Progenitor cell of endocrine pancreas (in vitro differentiated cells): ENCODE results near the gene MRPL10. TPM values are rescaled to one million over a fixed set of nuclear protein-coding genes. Genes with fewer than 3 reads are reported as not detected.

Experiments used
- DNase-seq: peaks from one replicate; pipeline ENCODE4 v3.0.0; 2021; ENCODE audit warnings: low spot score; ENCODE audit not compliant: unreplicated experiment
- H3K27ac Mint-ChIP-seq: 2 replicates; pipeline ENCODE4 v1.8.0; 2021; ENCODE audit warnings: mild to moderate bottlenecking, moderate library complexity, mixed read lengths
- H3K27me3 Mint-ChIP-seq: 2 replicates; pipeline ENCODE4 v1.8.0; 2021; ENCODE audit warnings: mixed read lengths
- H3K36me3 Mint-ChIP-seq: 2 replicates; pipeline ENCODE4 v1.8.0; 2022; ENCODE audit warnings: mixed read lengths; ENCODE audit not compliant: insufficient read depth
- H3K4me1 Mint-ChIP-seq: 2 replicates; pipeline ENCODE4 v1.8.0; 2021; ENCODE audit warnings: low read depth, mixed read lengths
- H3K4me3 Mint-ChIP-seq: 2 replicates; pipeline ENCODE4 v1.8.0; 2021; ENCODE audit warnings: low read depth, mild to moderate bottlenecking, moderate library complexity, mixed read lengths
- H3K9me3 Mint-ChIP-seq: 2 replicates; pipeline ENCODE4 v1.8.0; 2021; ENCODE audit warnings: low read depth, mixed read lengths
- total RNA-seq: library from RNA; stranded (reverse); gene quantifications from 2 replicates; pipeline ENCODE4 v1.2.1, GENCODE V29; 2021
- TF ChIP-seq, protein P1 (sequence below): fragments of 200-600 bp; sonication (generic); IDR thresholded peaks from one replicate; pipeline ENCODE4 v1.5.0; 2021; ENCODE audit warnings: antibody characterized with exemption, mild to moderate bottlenecking; ENCODE audit not compliant: unreplicated experiment

Gene MRPL10
- total RNA-seq, 1 donor from 2014 or later: 41.1 TPM

GRCh38 chr17:47806026-47806912 is 25.1 kb downstream of the MRPL10 start:
- TF ChIP-seq, protein P1, sequence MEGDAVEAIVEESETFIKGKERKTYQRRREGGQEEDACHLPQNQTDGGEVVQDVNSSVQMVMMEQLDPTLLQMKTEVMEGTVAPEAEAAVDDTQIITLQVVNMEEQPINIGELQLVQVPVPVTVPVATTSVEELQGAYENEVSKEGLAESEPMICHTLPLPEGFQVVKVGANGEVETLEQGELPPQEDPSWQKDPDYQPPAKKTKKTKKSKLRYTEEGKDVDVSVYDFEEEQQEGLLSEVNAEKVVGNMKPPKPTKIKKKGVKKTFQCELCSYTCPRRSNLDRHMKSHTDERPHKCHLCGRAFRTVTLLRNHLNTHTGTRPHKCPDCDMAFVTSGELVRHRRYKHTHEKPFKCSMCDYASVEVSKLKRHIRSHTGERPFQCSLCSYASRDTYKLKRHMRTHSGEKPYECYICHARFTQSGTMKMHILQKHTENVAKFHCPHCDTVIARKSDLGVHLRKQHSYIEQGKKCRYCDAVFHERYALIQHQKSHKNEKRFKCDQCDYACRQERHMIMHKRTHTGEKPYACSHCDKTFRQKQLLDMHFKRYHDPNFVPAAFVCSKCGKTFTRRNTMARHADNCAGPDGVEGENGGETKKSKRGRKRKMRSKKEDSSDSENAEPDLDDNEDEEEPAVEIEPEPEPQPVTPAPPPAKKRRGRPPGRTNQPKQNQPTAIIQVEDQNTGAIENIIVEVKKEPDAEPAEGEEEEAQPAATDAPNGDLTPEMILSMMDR: no peak
- Mint-ChIP-seq H3K4me3 (no peak overlapping the region), H3K27ac (no peak overlapping the region), H3K9me3 (no peaks in the 10 kb centered on the region), H3K36me3 (peaks cover 8% of the 10 kb centered on the region), H3K27me3 (peaks cover 30% of the 10 kb centered on the region), H3K4me1 (peaks cover 21% of the 10 kb centered on the region)
- no peak for DNase-seq

DNA sequence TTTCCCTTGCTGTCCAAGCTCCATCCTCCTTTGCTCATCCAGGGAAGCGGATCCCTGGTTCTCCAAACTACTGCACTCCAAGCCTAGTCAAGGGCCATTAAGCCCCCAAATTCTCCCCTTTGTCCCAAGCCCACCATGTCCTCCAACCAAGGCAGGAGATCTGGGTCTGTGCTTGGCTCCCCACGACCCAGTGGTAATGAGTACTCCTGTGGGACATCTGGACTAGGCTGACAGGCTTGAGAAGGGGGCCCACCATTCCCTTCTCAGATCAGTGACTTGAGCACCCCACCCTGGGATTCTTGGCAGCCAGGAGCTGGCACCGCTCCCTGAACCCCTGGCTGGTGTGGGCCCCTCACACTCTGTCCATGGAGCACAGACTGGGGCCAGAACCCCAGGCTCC is 26.9 kb downstream of the MRPL10 start:
- TF ChIP-seq, protein P1: no peak
- Mint-ChIP-seq H3K27ac (no peak overlapping the region), H3K36me3 (peaks cover 5% of the 10 kb centered on the region), H3K27me3 (peaks cover 39% of the 10 kb centered on the region), H3K9me3 (no peaks in the 10 kb centered on the region), H3K4me1 (peaks cover 3% of the 10 kb centered on the region), H3K4me3 (no peak overlapping the region)
- no peak for DNase-seq

GRCh38 chr17:47803751-47804150 is 27.6 kb downstream of the MRPL10 start:
- DNase-seq: no peak
- TF ChIP-seq, protein P1: no peak
- Mint-ChIP-seq H3K36me3 (peaks cover 5% of the 10 kb centered on the region), H3K27me3 (peaks cover 39% of the 10 kb centered on the region), H3K4me1 (no peaks in the 10 kb centered on the region), H3K9me3 (no peaks in the 10 kb centered on the region), H3K27ac (no peak overlapping the region), H3K4me3 (no peak overlapping the region)

DNA sequence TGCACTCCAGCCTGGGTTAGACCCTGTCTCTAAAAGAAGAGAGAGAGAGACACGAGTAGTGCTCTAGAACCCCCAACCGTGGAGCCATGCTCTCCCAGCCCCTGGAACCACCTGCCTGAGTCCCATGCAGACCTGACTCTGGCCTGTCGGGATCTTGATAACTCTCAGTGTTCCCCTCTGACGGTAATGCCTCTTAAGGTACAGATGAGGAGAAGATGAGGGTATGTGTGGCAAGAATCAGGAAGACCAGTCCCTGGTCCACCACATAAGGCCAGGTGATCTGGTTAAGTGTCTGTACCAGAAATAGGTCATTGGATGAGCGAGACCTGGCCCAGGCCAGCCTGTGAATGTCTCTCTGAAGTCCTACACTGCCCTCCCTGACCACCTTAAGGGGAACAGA is 28.1 kb downstream of the MRPL10 start:
- TF ChIP-seq, protein P1: no peak
- Mint-ChIP-seq H3K27ac (no peak overlapping the region), H3K4me1 (no peaks in the 10 kb centered on the region), H3K27me3 (peaks cover 39% of the 10 kb centered on the region), H3K9me3 (no peaks in the 10 kb centered on the region), H3K36me3 (peaks cover 3% of the 10 kb centered on the region), H3K4me3 (no peak overlapping the region)
- DNase-seq: no peak

DNA sequence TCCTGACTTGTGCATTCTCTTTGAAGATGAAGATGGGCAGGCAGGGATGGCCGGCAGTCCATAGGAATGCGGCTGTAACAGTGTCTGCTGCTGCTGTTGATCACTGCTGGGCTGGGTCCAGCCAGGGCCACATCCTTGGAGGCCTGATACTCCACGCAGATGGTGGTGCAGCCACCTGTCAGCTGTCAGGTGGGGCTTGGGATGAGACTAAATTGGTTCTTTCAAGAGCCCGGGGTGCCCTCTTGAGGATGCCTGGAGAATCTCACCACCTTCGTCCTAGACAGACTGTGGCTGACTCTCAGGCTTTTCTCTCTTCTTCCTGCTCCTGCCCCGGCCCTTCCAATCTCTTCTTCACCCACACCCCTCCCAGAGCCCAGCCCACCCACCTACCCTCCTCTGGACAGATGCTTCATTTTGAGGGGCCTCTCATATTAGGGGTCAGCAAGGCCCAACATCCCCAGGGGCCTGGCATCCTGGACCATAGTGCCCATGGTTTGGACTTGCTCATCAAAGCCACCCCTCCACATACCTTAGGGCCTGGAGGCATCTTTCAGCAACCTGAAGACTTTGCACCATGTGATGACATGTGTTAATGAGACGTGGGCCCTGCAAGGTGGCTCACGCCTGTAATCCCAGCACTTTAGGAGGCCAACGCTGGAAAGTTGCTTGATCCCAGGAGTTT is 28.9 kb downstream of the MRPL10 start:
- Mint-ChIP-seq H3K9me3 (no peaks in the 10 kb centered on the region), H3K27ac (no peak overlapping the region), H3K36me3 (peaks cover 3% of the 10 kb centered on the region), H3K27me3 (peaks cover 45% of the 10 kb centered on the region), H3K4me1 (no peaks in the 10 kb centered on the region), H3K4me3 (no peak overlapping the region)
- DNase-seq: no peak
- TF ChIP-seq, protein P1: peak; percentile 62
